ENCODE measurements around the gene AATK. TPM values are rescaled to one million over a fixed set of nuclear protein-coding genes. Genes with fewer than 3 reads are reported as not detected.

Gene AATK
- polyA plus RNA-seq, 1 donor (not counting 4 experiments of a cell fraction or from before 2014, with no cell fraction given) = 0.16 TPM

DNA sequence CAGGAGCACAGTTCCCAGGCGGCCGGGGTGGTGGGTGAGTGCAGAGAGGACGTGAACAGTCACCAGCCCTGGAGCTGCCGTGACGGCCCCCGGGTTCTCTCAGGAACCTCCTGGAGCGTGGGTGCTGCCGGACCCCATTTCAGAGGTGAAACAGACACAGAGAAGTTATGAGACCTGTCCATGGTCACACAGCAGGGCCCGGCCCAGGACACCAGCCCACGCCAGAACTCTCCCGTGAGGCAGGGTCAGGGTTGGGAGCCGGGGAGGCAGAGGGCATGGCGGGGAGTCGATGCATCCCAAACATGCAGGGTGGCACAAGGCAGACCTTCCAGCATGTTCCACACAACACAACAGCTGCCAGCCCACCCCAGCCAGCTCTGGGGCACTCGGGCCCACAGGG is 4.5 kb downstream of the AATK start:
- FAIRE-seq = no peak
- H2AFZ ChIP-seq (ENCODE audit: control insufficient read depth, low read length) = no peak overlapping the region
- dilution Hi-C loops (cut with MboI; ENCODE audit: extremely low pct_ligation_motif_present, low sequenced_read_pairs) = no loop called here

DNA sequence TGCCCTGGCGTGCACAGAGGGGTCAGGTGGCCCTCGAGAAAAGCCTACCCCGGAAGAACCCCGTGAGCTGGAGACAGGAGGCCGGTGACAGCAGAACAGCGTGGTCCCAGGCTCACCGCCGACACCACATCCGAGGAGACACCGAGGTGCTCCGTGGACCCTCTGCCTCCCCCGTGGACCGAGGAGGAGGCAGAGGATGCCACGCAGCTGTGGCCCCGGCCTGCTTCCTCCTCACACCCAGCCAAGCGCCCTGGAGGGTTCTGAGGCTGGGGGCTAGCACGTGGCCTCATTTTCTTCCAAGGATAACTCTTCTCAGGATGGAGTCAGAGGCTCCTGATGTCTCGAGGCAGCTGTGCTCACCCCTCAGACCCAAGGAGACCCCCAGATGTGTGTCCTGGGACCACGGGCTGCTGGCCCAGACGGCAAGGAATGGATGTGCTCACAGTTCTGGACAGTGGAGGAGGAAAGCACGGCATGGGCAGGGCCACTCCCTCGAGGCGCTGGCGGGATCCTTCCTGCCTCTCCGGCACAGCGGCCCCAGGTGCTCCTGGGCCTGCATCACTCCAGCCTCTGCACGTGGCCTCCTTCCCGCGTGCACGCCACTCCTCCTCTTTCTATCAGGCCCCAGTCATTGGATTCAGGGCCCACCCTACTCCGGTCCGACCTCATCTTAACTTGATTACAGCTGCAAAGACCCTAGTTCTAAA is 5.1 kb downstream of the AATK start:
- Histone ChIP-seq H2AFZ (ENCODE audit: control insufficient read depth, low read length) (no peak overlapping the region), H3K27me3 (ENCODE audit: control insufficient read depth, extremely low read depth, insufficient read depth, low read length) (peaks cover 30% of the 10 kb centered on the region), H3K36me3 (ENCODE audit: control insufficient read depth in 2 of 2, extremely low read depth in 1 of 2, insufficient read depth in 2 of 2, low read length in 2 of 2) (no peaks in the 10 kb centered on the region), H3K9me3 (ENCODE audit: control insufficient read depth, low read depth, low read length) (no peaks in the 10 kb centered on the region), H3K79me2 (ENCODE audit: control insufficient read depth, insufficient read depth, low read length) (no peaks in the 10 kb centered on the region), H3K4me3 (ENCODE audit: control insufficient read depth in 2 of 3, extremely low read depth in 1 of 3, insufficient read depth in 2 of 3, low read depth in 1 of 3, low read length in 3 of 3) (no peak overlapping the region), H4K20me1 (ENCODE audit: control insufficient read depth, extremely low read depth, insufficient read depth, low read length) (peaks cover 2% of the 10 kb centered on the region), H3K9me1 (ENCODE audit: control insufficient read depth, extremely low read depth, insufficient read depth, low read length) (no peaks in the 10 kb centered on the region), H3K9ac (ENCODE audit: control insufficient read depth, extremely low read depth, insufficient read depth, low read length) (no peak overlapping the region), H3K27ac (ENCODE audit: control insufficient read depth, insufficient read depth, low read length) (no peak overlapping the region), H3K4me1 (ENCODE audit: control insufficient read depth, extremely low read depth, insufficient read depth, low read length) (no peaks in the 10 kb centered on the region), H3K4me2 (ENCODE audit: control insufficient read depth, extremely low read depth, insufficient read depth, low read depth, low read length) (no peak overlapping the region)
- DNase-seq (ENCODE audit: low read depth, low spot score) (no peak), FAIRE-seq (no peak)
- dilution Hi-C loops (cut with MboI; ENCODE audit: extremely low pct_ligation_motif_present, low sequenced_read_pairs) = no loop called here
- TF ChIP-seq, protein P1, sequence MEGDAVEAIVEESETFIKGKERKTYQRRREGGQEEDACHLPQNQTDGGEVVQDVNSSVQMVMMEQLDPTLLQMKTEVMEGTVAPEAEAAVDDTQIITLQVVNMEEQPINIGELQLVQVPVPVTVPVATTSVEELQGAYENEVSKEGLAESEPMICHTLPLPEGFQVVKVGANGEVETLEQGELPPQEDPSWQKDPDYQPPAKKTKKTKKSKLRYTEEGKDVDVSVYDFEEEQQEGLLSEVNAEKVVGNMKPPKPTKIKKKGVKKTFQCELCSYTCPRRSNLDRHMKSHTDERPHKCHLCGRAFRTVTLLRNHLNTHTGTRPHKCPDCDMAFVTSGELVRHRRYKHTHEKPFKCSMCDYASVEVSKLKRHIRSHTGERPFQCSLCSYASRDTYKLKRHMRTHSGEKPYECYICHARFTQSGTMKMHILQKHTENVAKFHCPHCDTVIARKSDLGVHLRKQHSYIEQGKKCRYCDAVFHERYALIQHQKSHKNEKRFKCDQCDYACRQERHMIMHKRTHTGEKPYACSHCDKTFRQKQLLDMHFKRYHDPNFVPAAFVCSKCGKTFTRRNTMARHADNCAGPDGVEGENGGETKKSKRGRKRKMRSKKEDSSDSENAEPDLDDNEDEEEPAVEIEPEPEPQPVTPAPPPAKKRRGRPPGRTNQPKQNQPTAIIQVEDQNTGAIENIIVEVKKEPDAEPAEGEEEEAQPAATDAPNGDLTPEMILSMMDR (optimal IDR thresholded peaks at IDR 0.05 in 1 of 3, IDR thresholded peaks at IDR 0.05 in 1 of 3, conservative IDR thresholded peaks at IDR 0.05 in 1 of 3; ENCODE audit: extremely low read depth in 1 of 3, insufficient read depth in 2 of 3, low read length in 3 of 3) = no peak
- no peak for TF ChIP-seq EZH2 (IDR thresholded peaks at IDR 0.05; ENCODE audit: low read length)

More for the DNA sequence above, 4.5 kb downstream of the AATK start:
- H3K9ac ChIP-seq (ENCODE audit: control insufficient read depth, extremely low read depth, insufficient read depth, low read length) = no peak overlapping the region
- H4K20me1 ChIP-seq (ENCODE audit: control insufficient read depth, extremely low read depth, insufficient read depth, low read length) = peaks cover 2% of the 10 kb centered on the region
- H3K4me3 ChIP-seq (ENCODE audit: control insufficient read depth in 2 of 3, extremely low read depth in 1 of 3, insufficient read depth in 2 of 3, low read depth in 1 of 3, low read length in 3 of 3) = no peak overlapping the region
- peaks cover 31% of the 10 kb centered on the region for H3K27me3 ChIP-seq (ENCODE audit: control insufficient read depth, extremely low read depth, insufficient read depth, low read length)
- no peak overlapping the region for H3K4me2 ChIP-seq (ENCODE audit: control insufficient read depth, extremely low read depth, insufficient read depth, low read depth, low read length)
- no peak for DNase-seq (ENCODE audit: low read depth, low spot score)
- H3K79me2 ChIP-seq (ENCODE audit: control insufficient read depth, insufficient read depth, low read length) = no peaks in the 10 kb centered on the region
- no peaks in the 10 kb centered on the region for H3K4me1 ChIP-seq (ENCODE audit: control insufficient read depth, extremely low read depth, insufficient read depth, low read length)
- no peaks in the 10 kb centered on the region for H3K9me3 ChIP-seq (ENCODE audit: control insufficient read depth, low read depth, low read length)
- TF ChIP-seq, protein P1 (optimal IDR thresholded peaks at IDR 0.05 in 1 of 3, IDR thresholded peaks at IDR 0.05 in 1 of 3, conservative IDR thresholded peaks at IDR 0.05 in 1 of 3; ENCODE audit: extremely low read depth in 1 of 3, insufficient read depth in 2 of 3, low read length in 3 of 3) = no peak
- TF ChIP-seq EZH2 (IDR thresholded peaks at IDR 0.05; ENCODE audit: low read length) = no peak
- no peaks in the 10 kb centered on the region for H3K9me1 ChIP-seq (ENCODE audit: control insufficient read depth, extremely low read depth, insufficient read depth, low read length)
- H3K27ac ChIP-seq (ENCODE audit: control insufficient read depth, insufficient read depth, low read length) = no peak overlapping the region
- no peaks in the 10 kb centered on the region for H3K36me3 ChIP-seq (ENCODE audit: control insufficient read depth in 2 of 2, extremely low read depth in 1 of 2, insufficient read depth in 2 of 2, low read length in 2 of 2)

Data from keratinocyte (primary cell).